Liver (tissue), 9 donors: ENCODE data around the gene PARD3B. TPM values are rescaled to one million over a fixed set of nuclear protein-coding genes. Genes with fewer than 3 reads are reported as not detected.

Experiments used
- DNase-seq: peaks from one replicate; pipeline ENCODE4 v3.0.0-alpha.2; 2017; ENCODE audit warnings: low spot score
- H3K27ac ChIP-seq, 2 donors: one replicate each; pipeline ENCODE4 v1.7.0; 2013; ENCODE audit warnings: inconsistent platforms in 2 of 2, low read length in 2 of 2, control low read depth in 1 of 2, low read depth in 1 of 2, mild to moderate bottlenecking in 1 of 2
- H3K27me3 ChIP-seq, 4 donors: one replicate each; pipeline versions ENCODE4 v1.6.1 to v1.7.0; 2013; ENCODE audit warnings: low read length in 3 of 4, inconsistent platforms in 1 of 4, mild to moderate bottlenecking in 1 of 4, moderate library complexity in 1 of 4; ENCODE audit not compliant: control insufficient read depth in 4 of 4, insufficient read depth in 4 of 4
- H3K36me3 ChIP-seq, 4 donors: one replicate each; pipeline versions ENCODE4 v1.6.1 to v1.7.0; 2013; ENCODE audit warnings: low read length in 3 of 4, mild to moderate bottlenecking in 3 of 4, low read depth in 1 of 4, moderate library complexity in 1 of 4; ENCODE audit not compliant: control insufficient read depth in 4 of 4, insufficient read depth in 3 of 4
- H3K4me1 ChIP-seq, 4 donors: one replicate each; pipeline versions ENCODE4 v1.6.1 to v1.7.0; 2013; ENCODE audit warnings: low read length in 3 of 4, mild to moderate bottlenecking in 3 of 4, moderate library complexity in 1 of 4; ENCODE audit not compliant: control insufficient read depth in 4 of 4, insufficient read depth in 4 of 4
- H3K4me3 ChIP-seq, 3 donors: one replicate each; pipeline versions ENCODE4 v1.6.1 to v1.7.0; 2013; ENCODE audit warnings: low read length in 3 of 3, control low read depth in 1 of 3, low read depth in 1 of 3, mild to moderate bottlenecking in 1 of 3
- H3K9ac ChIP-seq, 2 donors: one replicate each; pipeline ENCODE4 v1.7.0; 2013; ENCODE audit warnings: low read length in 2 of 2, mild to moderate bottlenecking in 2 of 2, moderate library complexity in 2 of 2, control low read depth in 1 of 2, low read depth in 1 of 2
- H3K9me3 ChIP-seq, 4 donors: one replicate each; pipeline versions ENCODE4 v1.6.1 to v1.7.0; 2013; ENCODE audit warnings: low read length in 3 of 4; ENCODE audit not compliant: control insufficient read depth in 4 of 4
- EGR1 ChIP-seq, 2 donors: IDR thresholded peaks; 2 replicates each; pipeline ENCODE4 v1.6.1; 2016 to 2018; ENCODE audit warnings: antibody characterized with exemption in 2 of 2, low read depth in 2 of 2
- FOXA1 ChIP-seq: IDR thresholded peaks from 2 replicates; pipeline ENCODE4 v1.6.1; 2016; ENCODE audit warnings: antibody characterized with exemption
- GABPA ChIP-seq, 2 donors: IDR thresholded peaks in 1 of 2; conservative IDR thresholded peaks in 1 of 2; 2 replicates each; pipeline ENCODE4 v1.6.1; 2016; ENCODE audit warnings: antibody characterized with exemption in 2 of 2, mild to moderate bottlenecking in 1 of 2, moderate library complexity in 1 of 2
- HNF4A ChIP-seq, 2 donors: conservative IDR thresholded peaks; 2 replicates each; pipeline ENCODE4 v1.6.1; 2016; ENCODE audit warnings: antibody characterized with exemption in 2 of 2, mild to moderate bottlenecking in 2 of 2
- HNF4G ChIP-seq: IDR thresholded peaks from 2 replicates; pipeline ENCODE4 v1.6.1; 2016; ENCODE audit warnings: antibody characterized with exemption
- JUND ChIP-seq, 2 donors: IDR thresholded peaks; 2 replicates each; pipeline ENCODE4 v1.6.1; 2016; ENCODE audit warnings: antibody characterized with exemption in 2 of 2
- NR2F2 ChIP-seq: IDR thresholded peaks from 2 replicates; pipeline ENCODE4 v1.6.1; 2016; ENCODE audit warnings: antibody characterized with exemption
- RAD21 ChIP-seq, 2 donors: IDR thresholded peaks; 2 replicates each; pipeline ENCODE4 v1.6.1; 2016; ENCODE audit warnings: antibody characterized with exemption in 2 of 2, mild to moderate bottlenecking in 2 of 2
- SP1 ChIP-seq: IDR thresholded peaks from 2 replicates; pipeline ENCODE4 v1.6.1; 2018; ENCODE audit warnings: antibody characterized with exemption, mild to moderate bottlenecking
- YY1 ChIP-seq: IDR thresholded peaks from 2 replicates; pipeline ENCODE4 v1.6.1; 2016; ENCODE audit warnings: antibody characterized with exemption, mild to moderate bottlenecking
- WGBS: extraction: QIAGEN DNeasy Blood & Tissue Kit; methylation state at CpG from one replicate; pipeline ENCODE4 v1.1.7; 2013; 5-methylcytosine and 5-hydroxymethylcytosine counted together
- polyA plus RNA-seq, 2 donors: library from polyadenylated mRNA; stranded (reverse) in 1 of 2; unstranded in 1 of 2; fragments of 200-250 nt in 1 of 2; fragments of >200 nt in 1 of 2; fragmentation: Nextera tagmentation in 1 of 2; extraction: Ambion mirVana in 1 of 2; gene quantifications; one replicate each; pipeline versions ENCODE4 v1.2.1 to v1.2.3, GENCODE V29; 2013 to 2015
- total RNA-seq, 2 donors: library from RNA; depleted of rRNA; stranded (reverse); fragments of >200 nt; gene quantifications; one replicate each; pipeline ENCODE4 v1.2.3, GENCODE V29; 2014
- TF ChIP-seq, protein P1 (sequence below): IDR thresholded peaks from 2 replicates; pipeline ENCODE4 v1.6.1; 2016; ENCODE audit warnings: antibody characterized with exemption, mild to moderate bottlenecking
- donor health status: healthy.
- donor health status: healthy.
- donor health status: healthy.
- donor health status: healthy.
- donor health status: healthy.

PARD3B gene
- total and polyA plus RNA-seq, 4 donors = 1.1 to 10.3 (median 3.7) TPM

DNA sequence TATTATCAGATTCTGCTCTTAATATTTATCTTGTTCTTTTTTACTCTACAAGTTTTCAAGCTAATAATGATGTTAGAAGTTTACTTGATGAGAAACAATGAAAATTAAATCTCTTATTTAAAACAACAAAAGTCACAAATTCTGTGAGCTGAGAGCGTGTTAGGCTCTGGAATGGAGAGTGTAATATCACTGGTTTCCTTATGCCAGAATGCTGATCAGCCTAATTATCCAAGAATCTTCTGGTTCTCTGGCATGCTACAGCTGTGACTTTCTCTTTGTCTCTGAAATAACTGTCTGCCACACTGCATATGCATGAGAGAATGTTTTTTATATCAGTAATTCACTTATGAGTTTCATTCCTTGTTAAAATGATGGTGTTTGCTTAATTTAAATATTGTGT lies 236.7 kb downstream of the PARD3B start:
- Histone ChIP-seq H3K27ac (no peak overlapping the region), H3K9ac (no peak overlapping the region), H3K4me3 (no peak overlapping the region), H3K36me3 (no peaks in the 10 kb centered on the region), H3K4me1 (no peaks in the 10 kb centered on the region), H3K27me3 (no peaks in the 10 kb centered on the region), H3K9me3 (no peaks in the 10 kb centered on the region)
- DNase-seq = no peak
- TF ChIP-seq GABPA (IDR thresholded peaks at IDR 0.05 in 1 of 2, conservative IDR thresholded peaks at IDR 0.05 in 1 of 2) (no peak), NR2F2 (no peak), YY1 (no peak), HNF4G (no peak)
- TF ChIP-seq, protein P1, sequence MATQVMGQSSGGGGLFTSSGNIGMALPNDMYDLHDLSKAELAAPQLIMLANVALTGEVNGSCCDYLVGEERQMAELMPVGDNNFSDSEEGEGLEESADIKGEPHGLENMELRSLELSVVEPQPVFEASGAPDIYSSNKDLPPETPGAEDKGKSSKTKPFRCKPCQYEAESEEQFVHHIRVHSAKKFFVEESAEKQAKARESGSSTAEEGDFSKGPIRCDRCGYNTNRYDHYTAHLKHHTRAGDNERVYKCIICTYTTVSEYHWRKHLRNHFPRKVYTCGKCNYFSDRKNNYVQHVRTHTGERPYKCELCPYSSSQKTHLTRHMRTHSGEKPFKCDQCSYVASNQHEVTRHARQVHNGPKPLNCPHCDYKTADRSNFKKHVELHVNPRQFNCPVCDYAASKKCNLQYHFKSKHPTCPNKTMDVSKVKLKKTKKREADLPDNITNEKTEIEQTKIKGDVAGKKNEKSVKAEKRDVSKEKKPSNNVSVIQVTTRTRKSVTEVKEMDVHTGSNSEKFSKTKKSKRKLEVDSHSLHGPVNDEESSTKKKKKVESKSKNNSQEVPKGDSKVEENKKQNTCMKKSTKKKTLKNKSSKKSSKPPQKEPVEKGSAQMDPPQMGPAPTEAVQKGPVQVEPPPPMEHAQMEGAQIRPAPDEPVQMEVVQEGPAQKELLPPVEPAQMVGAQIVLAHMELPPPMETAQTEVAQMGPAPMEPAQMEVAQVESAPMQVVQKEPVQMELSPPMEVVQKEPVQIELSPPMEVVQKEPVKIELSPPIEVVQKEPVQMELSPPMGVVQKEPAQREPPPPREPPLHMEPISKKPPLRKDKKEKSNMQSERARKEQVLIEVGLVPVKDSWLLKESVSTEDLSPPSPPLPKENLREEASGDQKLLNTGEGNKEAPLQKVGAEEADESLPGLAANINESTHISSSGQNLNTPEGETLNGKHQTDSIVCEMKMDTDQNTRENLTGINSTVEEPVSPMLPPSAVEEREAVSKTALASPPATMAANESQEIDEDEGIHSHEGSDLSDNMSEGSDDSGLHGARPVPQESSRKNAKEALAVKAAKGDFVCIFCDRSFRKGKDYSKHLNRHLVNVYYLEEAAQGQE = no peak
- 96% methylated on average over 1 of the region's 1 CpG for WGBS

DNA sequence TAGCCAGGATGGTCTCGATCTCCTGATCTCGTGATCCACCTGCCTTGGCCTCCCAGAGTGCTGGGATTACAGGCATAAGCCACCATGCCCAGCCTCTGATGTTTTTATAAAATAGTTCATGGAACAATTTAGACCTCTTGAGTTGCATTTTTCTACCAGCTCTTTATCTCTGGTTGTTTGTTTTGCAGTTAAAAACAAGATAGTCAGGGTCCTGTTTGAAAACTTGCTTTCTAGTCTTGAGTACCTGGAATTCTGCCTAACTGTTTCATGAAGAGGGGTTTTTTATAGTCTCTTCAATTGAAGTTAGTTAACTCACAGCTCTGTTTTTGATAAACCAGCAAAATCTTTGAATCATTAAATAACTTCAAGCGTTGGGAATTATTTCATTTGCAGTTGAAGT lies 244.8 kb downstream of the PARD3B start:
- no peak overlapping the region for H3K27ac ChIP-seq
- H3K9ac ChIP-seq = no peak overlapping the region
- H3K9me3 ChIP-seq = no peaks in the 10 kb centered on the region
- WGBS = 86% methylated on average over 3 of the region's 3 CpGs
- H3K4me3 ChIP-seq = no peak overlapping the region
- TF ChIP-seq GABPA (IDR thresholded peaks at IDR 0.05 in 1 of 2, conservative IDR thresholded peaks at IDR 0.05 in 1 of 2) (no peak), JUND (IDR thresholded peaks at IDR 0.05) (no peak), RAD21 (IDR thresholded peaks at IDR 0.05) (no peak), FOXA1 (no peak), HNF4G (no peak), NR2F2 (no peak), SP1 (no peak)
- TF ChIP-seq, protein P1 = no peak
- no peaks in the 10 kb centered on the region for H3K4me1 ChIP-seq
- DNase-seq = no peak
- no peaks in the 10 kb centered on the region for H3K36me3 ChIP-seq
- no peaks in the 10 kb centered on the region for H3K27me3 ChIP-seq

DNA sequence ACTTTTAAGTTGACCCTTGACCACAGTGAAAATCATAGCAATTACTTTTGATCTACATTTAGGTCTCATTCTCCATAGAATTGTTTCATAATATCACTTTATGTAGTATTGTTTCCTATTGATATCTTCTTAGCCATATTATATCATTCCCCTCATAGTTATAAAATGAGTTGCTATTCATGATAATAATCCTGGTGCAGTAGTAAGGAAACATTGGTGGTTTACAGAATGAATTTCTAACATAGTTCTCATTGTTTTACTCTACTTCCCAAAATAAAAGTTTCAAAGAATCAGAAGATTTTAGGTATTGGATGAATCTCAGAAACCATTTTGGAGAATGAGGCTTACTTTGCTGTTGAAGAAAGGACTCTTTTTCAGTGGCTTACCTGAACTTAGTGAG lies 246.0 kb downstream of the PARD3B start:
- no peak for DNase-seq
- no peaks in the 10 kb centered on the region for H3K4me1 ChIP-seq
- no peak overlapping the region for H3K4me3 ChIP-seq
- no peaks in the 10 kb centered on the region for H3K9me3 ChIP-seq
- no peaks in the 10 kb centered on the region for H3K36me3 ChIP-seq
- no peaks in the 10 kb centered on the region for H3K27me3 ChIP-seq
- no peak for TF ChIP-seq NR2F2
- no peak for TF ChIP-seq HNF4A (conservative IDR thresholded peaks at IDR 0.05)
- no peak for TF ChIP-seq FOXA1
- TF ChIP-seq EGR1 (IDR thresholded peaks at IDR 0.05; ENCODE audit: low read depth in 2 of 2) = no peak
- H3K9ac ChIP-seq = no peak overlapping the region
- no peak overlapping the region for H3K27ac ChIP-seq
